PC-9 (cell line): ENCODE results near the gene OR52E4. TPM values are rescaled to one million over a fixed set of nuclear protein-coding genes. Genes with fewer than 3 reads are reported as not detected.

Experiments used
- BruUV-seq: library from RNA; stranded (reverse); fragments of 400-500 nt; replicated peaks from 2 replicates; lab custom pipeline; 2021; lab: Mats Ljungman, UMichigan
- CTCF ChIA-PET: fragments of 300-600 bp; sonication (Branson Sonifier 250); formaldehyde crosslinking; loops from one replicate; lab custom pipeline; 2022; ENCODE audit warnings: antibody characterized with exemption; lab: Charles Lee
- POLR2A ChIA-PET: fragments of 300-600 bp; sonication (Branson Sonifier 250); formaldehyde crosslinking; loops from one replicate; lab custom pipeline; 2022; ENCODE audit warnings: antibody characterized with exemption; ENCODE audit not compliant: unreplicated experiment; lab: Charles Lee
- DNase-seq, 2 experiments: peaks; one replicate each; pipeline versions ENCODE4 v3.0.0 to v3.0.0-alpha.2; 2015 to 2022; ENCODE audit warnings: mixed read lengths in 1 of 2
- H2AFZ ChIP-seq: fragments of 200-600 bp; sonication (generic); 2 replicates; pipeline ENCODE4 v1.8.1; 2017; ENCODE audit warnings: antibody characterized with exemption
- H3F3A ChIP-seq: fragments of 200-600 bp; sonication (generic); 2 replicates; pipeline ENCODE4 v1.8.1; 2017; ENCODE audit warnings: antibody characterized with exemption, mild to moderate bottlenecking, low read depth; ENCODE audit not compliant: insufficient read depth
- H3K27ac ChIP-seq: fragments of 200-600 bp; sonication (generic); 2 replicates; pipeline ENCODE4 v1.6.1; 2016; ENCODE audit warnings: mixed run types
- H3K27me3 ChIP-seq: fragments of 200-600 bp; sonication (generic); 2 replicates; pipeline ENCODE4 v1.6.1; 2016; ENCODE audit warnings: low read depth, mixed run types; ENCODE audit not compliant: insufficient read depth
- H3K36me3 ChIP-seq: fragments of 200-600 bp; sonication (generic); 2 replicates; pipeline ENCODE4 v1.6.1; 2016; ENCODE audit warnings: low read depth, mixed run types
- H3K4me1 ChIP-seq: fragments of 200-600 bp; sonication (generic); replicated peaks from 2 replicates; pipeline ENCODE4 v1.6.1; 2016; ENCODE audit warnings: mixed run types; ENCODE audit not compliant: insufficient read depth
- H3K4me2 ChIP-seq: fragments of 200-600 bp; sonication (generic); 2 replicates; pipeline ENCODE4 v1.6.1; 2017; ENCODE audit warnings: mixed run types
- H3K4me3 ChIP-seq: fragments of 200-600 bp; sonication (generic); 2 replicates; pipeline ENCODE4 v1.6.1; 2016; ENCODE audit warnings: mixed run types
- H3K79me2 ChIP-seq: fragments of 200-600 bp; sonication (generic); 2 replicates; pipeline ENCODE4 v1.6.1; 2017; ENCODE audit warnings: low read depth, mixed run types
- H3K9me2 ChIP-seq: fragments of 200-600 bp; sonication (generic); 2 replicates; pipeline ENCODE4 v1.8.1; 2017; ENCODE audit warnings: mild to moderate bottlenecking; ENCODE audit not compliant: insufficient read depth
- H3K9me3 ChIP-seq: fragments of 200-600 bp; sonication (generic); 2 replicates; pipeline ENCODE4 v1.8.1; 2016; ENCODE audit warnings: low read depth; ENCODE audit not compliant: insufficient read depth
- H4K20me1 ChIP-seq: fragments of 200-600 bp; sonication (generic); 2 replicates; pipeline ENCODE4 v1.8.1; 2017; ENCODE audit not compliant: insufficient read depth
- CTCF ChIP-seq: fragments of 200-600 bp; sonication (generic); conservative IDR thresholded peaks from 2 replicates; pipeline ENCODE4 v1.6.1; 2017; ENCODE audit warnings: mixed run types, antibody characterized with exemption, mild to moderate bottlenecking, moderate library complexity
- EZH2 ChIP-seq: fragments of 200-600 bp; sonication (generic); IDR thresholded peaks from 2 replicates; pipeline ENCODE4 v1.8.0; 2017; ENCODE audit warnings: antibody characterized with exemption, low read depth
- intact Hi-C: fragments of 100-400 bp; cut with micrococcal nuclease; formaldehyde crosslinking; loops from one replicate; pipeline ENCODE4 v1.10.0; 2022; ENCODE audit not compliant: unreplicated experiment
- total RNA-seq: library from RNA; stranded (reverse); gene quantifications from 2 replicates; pipeline ENCODE4 v1.2.3, GENCODE V29; 2021

Gene OR52E4
- total RNA-seq, 1 experiment from 2014 or later, result not detected

GRCh38 chr11:5837695-5838094 lies 42.7 kb upstream of the OR52E4 start:
- no peaks in the 10 kb centered on the region for H3K79me2 ChIP-seq
- no peak overlapping the region for H2AFZ ChIP-seq
- no peaks in the 10 kb centered on the region for H3K27me3 ChIP-seq
- H3K4me3 ChIP-seq, result no peak overlapping the region
- H3K9me2 ChIP-seq, result no peaks in the 10 kb centered on the region
- BruUV-seq, result no TSS peak
- no peaks in the 10 kb centered on the region for H3K4me1 ChIP-seq
- no peaks in the 10 kb centered on the region for H3K9me3 ChIP-seq
- no peak overlapping the region for H3K4me2 ChIP-seq
- CTCF ChIA-PET, result no interaction called here
- no peak for TF ChIP-seq CTCF
- no peak for TF ChIP-seq EZH2
- no peaks in the 10 kb centered on the region for H3F3A ChIP-seq
- DNase-seq, result no peak
- H3K27ac ChIP-seq, result no peak overlapping the region
- no peaks in the 10 kb centered on the region for H3K36me3 ChIP-seq
- no peaks in the 10 kb centered on the region for H4K20me1 ChIP-seq
- intact Hi-C loops, result no loop called here
- POLR2A ChIA-PET, result no interaction called here

GRCh38 chr11:5841797-5842196 lies 38.6 kb upstream of the OR52E4 start, which contains the start of gene OR52E6:
TSS of gene OR52E6 (minus strand) at chr11:5841897. CDS start at chr11:5841897, 0 bp downstream.
- Histone ChIP-seq H3K27ac (no peak within 1 kb of the TSS), H4K20me1 (no peaks in the 10 kb centered on the region), H3K9me3 (no peaks in the 10 kb centered on the region), H3K36me3 (no peaks in the 10 kb centered on the region), H3F3A (no peaks in the 10 kb centered on the region), H3K4me1 (no peaks in the 10 kb centered on the region), H3K4me3 (no peak within 1 kb of the TSS), H3K27me3 (no peaks in the 10 kb centered on the region), H3K4me2 (no peak within 1 kb of the TSS), H2AFZ (no peak within 1 kb of the TSS), H3K79me2 (no peaks in the 10 kb centered on the region), H3K9me2 (no peaks in the 10 kb centered on the region)
- DNase-seq, result no peak
- BruUV-seq, result no TSS peak
- TF ChIP-seq CTCF, result no peak
- no peak for TF ChIP-seq EZH2
- intact Hi-C loops, result no loop called here
- ChIA-PET POLR2A (no interaction called here), CTCF (no interaction called here)

- no peaks in the 10 kb centered on the region for H3K9me2 ChIP-seq
- no peak for TF ChIP-seq EZH2
- no peak for TF ChIP-seq CTCF
- no peaks in the 10 kb centered on the region for H3K4me1 ChIP-seq
- intact Hi-C loops, result no loop called here
- no peaks in the 10 kb centered on the region for H3K27me3 ChIP-seq
- no peak overlapping the region for H3K4me3 ChIP-seq
- POLR2A ChIA-PET, result no interaction called here
- no peak overlapping the region for H3K4me2 ChIP-seq
- no peaks in the 10 kb centered on the region for H3K79me2 ChIP-seq
- H3F3A ChIP-seq, result no peaks in the 10 kb centered on the region
- no TSS peak for BruUV-seq
- CTCF ChIA-PET, result no interaction called here
- no peaks in the 10 kb centered on the region for H3K36me3 ChIP-seq
- H2AFZ ChIP-seq, result no peak overlapping the region
- no peak for DNase-seq
- H3K27ac ChIP-seq, result no peak overlapping the region
- H3K9me3 ChIP-seq, result no peaks in the 10 kb centered on the region
- no peaks in the 10 kb centered on the region for H4K20me1 ChIP-seq
These were observed 33.7 kb upstream of the OR52E4 start for GRCh38 chr11:5846701-5847100.
